ENCODE measurements around the gene ZNF652. TPM values are rescaled to one million over a fixed set of nuclear protein-coding genes. Genes with fewer than 3 reads are reported as not detected.
"Not testable (repeated sequence)": the region's sequence is repeated elsewhere in the genome, so short reads cannot be mapped to it uniquely, and the experiment has no call there.

The ZNF652 gene
- total RNA-seq, 1 experiment from 2014 or later = 18.2 TPM

DNA sequence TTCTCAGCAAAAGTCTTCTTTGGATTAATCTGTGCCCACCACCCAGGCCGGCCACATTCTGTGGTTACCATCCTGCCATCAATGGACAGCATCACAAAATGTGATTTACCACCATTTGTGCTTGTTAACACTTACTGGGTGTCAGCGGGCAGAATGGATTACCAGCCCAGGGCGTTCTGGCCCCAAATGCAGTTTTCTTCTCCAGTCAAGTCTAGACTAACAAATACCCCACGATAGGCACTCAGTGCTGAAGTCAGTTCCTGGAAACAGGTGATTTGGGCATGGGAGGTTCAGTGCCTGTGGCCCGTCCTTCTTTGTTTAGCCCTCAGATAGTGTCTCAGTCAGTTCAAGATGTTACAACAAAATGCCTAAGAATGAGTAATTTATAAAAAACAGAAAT lies 92.7 kb downstream of the ZNF652 start:
- DNase-seq = no peak
- no peak overlapping the region for H3K4me2 ChIP-seq (ENCODE audit: low read length)
- H3K4me1 ChIP-seq (ENCODE audit: insufficient read depth, low read length) = no peaks in the 10 kb centered on the region
- H3K27ac ChIP-seq (ENCODE audit: low read length) = no peak overlapping the region
- H3K4me3 ChIP-seq (ENCODE audit: low read length) = no peak overlapping the region
- no TSS peak for BruUV-seq (replicated peaks)
- TF ChIP-seq, protein P1, sequence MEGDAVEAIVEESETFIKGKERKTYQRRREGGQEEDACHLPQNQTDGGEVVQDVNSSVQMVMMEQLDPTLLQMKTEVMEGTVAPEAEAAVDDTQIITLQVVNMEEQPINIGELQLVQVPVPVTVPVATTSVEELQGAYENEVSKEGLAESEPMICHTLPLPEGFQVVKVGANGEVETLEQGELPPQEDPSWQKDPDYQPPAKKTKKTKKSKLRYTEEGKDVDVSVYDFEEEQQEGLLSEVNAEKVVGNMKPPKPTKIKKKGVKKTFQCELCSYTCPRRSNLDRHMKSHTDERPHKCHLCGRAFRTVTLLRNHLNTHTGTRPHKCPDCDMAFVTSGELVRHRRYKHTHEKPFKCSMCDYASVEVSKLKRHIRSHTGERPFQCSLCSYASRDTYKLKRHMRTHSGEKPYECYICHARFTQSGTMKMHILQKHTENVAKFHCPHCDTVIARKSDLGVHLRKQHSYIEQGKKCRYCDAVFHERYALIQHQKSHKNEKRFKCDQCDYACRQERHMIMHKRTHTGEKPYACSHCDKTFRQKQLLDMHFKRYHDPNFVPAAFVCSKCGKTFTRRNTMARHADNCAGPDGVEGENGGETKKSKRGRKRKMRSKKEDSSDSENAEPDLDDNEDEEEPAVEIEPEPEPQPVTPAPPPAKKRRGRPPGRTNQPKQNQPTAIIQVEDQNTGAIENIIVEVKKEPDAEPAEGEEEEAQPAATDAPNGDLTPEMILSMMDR (conservative IDR thresholded peaks at IDR 0.05; ENCODE audit: low read depth, low read length) = no peak
- H3K27me3 ChIP-seq (ENCODE audit: low read length) = no peaks in the 10 kb centered on the region
- ChIA-PET CTCF (no interaction called here), POLR2A (ENCODE audit: unreplicated experiment) (no interaction called here)
- H3K9me3 ChIP-seq (ENCODE audit: low read length) = no peaks in the 10 kb centered on the region
- no peaks in the 10 kb centered on the region for H3K79me2 ChIP-seq (ENCODE audit: low read length)
- no peaks in the 10 kb centered on the region for H3F3A ChIP-seq (ENCODE audit: low read length, unreplicated experiment)
- H4K20me1 ChIP-seq (ENCODE audit: low read length) = no peaks in the 10 kb centered on the region
- intact Hi-C loops (cut with micrococcal nuclease) = no loop called here
- H3K36me3 ChIP-seq (ENCODE audit: low read depth, low read length) = no peaks in the 10 kb centered on the region
- no peak overlapping the region for H2AFZ ChIP-seq (ENCODE audit: low read length)
- no peaks in the 10 kb centered on the region for H3K9me2 ChIP-seq (replicated peaks; ENCODE audit: low read length)
- H3K9ac ChIP-seq (ENCODE audit: low read length) = no peak overlapping the region
- ATAC-seq = no peak

DNA sequence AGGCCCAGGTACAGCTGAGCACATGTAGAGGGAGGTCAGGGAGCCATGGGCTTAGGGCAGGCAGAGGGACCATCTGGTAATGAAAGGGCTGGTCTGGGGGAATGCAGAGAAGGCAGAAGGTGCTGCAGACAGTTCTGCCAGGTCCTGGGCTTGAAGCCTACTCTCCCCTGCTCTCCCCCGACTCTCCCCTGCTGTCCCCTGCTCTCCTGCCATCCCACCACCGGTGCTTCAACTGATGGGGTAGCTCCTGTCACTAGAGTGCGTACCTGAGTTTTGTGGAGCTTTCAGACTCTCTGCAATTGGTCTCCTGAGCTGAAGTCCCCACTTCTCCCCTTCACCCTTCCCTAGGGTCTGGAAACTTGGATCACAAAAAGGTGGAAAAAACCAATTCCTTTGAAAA lies 94.1 kb downstream of the ZNF652 start:
- H3K4me2 ChIP-seq (ENCODE audit: low read length) = no peak overlapping the region
- ATAC-seq = no peak
- no peaks in the 10 kb centered on the region for H3F3A ChIP-seq (ENCODE audit: low read length, unreplicated experiment)
- no peak overlapping the region for H3K27ac ChIP-seq (ENCODE audit: low read length)
- H3K4me3 ChIP-seq (ENCODE audit: low read length) = no peak overlapping the region
- ChIA-PET CTCF (no interaction called here), POLR2A (ENCODE audit: unreplicated experiment) (no interaction called here)
- H3K9me3 ChIP-seq (ENCODE audit: low read length) = no peaks in the 10 kb centered on the region
- no TSS peak for BruUV-seq (replicated peaks)
- intact Hi-C loops (cut with micrococcal nuclease) = no loop called here
- H3K4me1 ChIP-seq (ENCODE audit: insufficient read depth, low read length) = no peaks in the 10 kb centered on the region
- H2AFZ ChIP-seq (ENCODE audit: low read length) = no peak overlapping the region
- H3K36me3 ChIP-seq (ENCODE audit: low read depth, low read length) = no peaks in the 10 kb centered on the region
- H4K20me1 ChIP-seq (ENCODE audit: low read length) = no peaks in the 10 kb centered on the region
- H3K27me3 ChIP-seq (ENCODE audit: low read length) = no peaks in the 10 kb centered on the region
- no peaks in the 10 kb centered on the region for H3K79me2 ChIP-seq (ENCODE audit: low read length)
- TF ChIP-seq EZH2phosphoT487 (IDR thresholded peaks at IDR 0.05; ENCODE audit: borderline replicate concordance, low read length) (no peak), EZH2 (IDR thresholded peaks at IDR 0.05; ENCODE audit: low read length, unreplicated experiment) (no peak)
- TF ChIP-seq, protein P1 (conservative IDR thresholded peaks at IDR 0.05; ENCODE audit: low read depth, low read length) = no peak
- H3K9me2 ChIP-seq (replicated peaks; ENCODE audit: low read length) = no peaks in the 10 kb centered on the region
- DNase-seq = no peak
- H3K9ac ChIP-seq (ENCODE audit: low read length) = no peak overlapping the region

DNA sequence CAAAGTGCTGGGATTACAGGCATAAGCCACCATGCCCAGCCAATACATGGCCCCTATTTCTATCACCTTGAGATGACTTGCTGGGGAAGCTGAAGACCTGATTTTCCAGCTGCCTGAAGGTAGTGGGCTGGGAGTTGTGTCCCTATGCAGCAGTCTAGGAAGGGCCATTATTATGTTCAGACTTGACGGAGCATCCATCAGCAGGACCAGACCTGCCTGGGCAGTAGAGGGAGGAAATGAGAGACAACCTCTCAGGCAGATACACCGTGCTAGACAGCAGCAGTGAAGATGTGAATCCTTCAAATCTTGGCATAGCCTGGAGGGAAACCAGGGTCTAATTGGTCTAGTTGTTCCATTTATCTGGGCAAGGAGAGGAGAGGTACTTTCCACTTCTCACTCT lies 95.8 kb downstream of the ZNF652 start:
- ATAC-seq (no peak), DNase-seq (no peak)
- H3K36me3 ChIP-seq (ENCODE audit: low read depth, low read length) = no peaks in the 10 kb centered on the region
- no peaks in the 10 kb centered on the region for H3K9me3 ChIP-seq (ENCODE audit: low read length)
- no peaks in the 10 kb centered on the region for H3K9me2 ChIP-seq (replicated peaks; ENCODE audit: low read length)
- H3K4me2 ChIP-seq (ENCODE audit: low read length) = no peak overlapping the region
- no peak overlapping the region for H2AFZ ChIP-seq (ENCODE audit: low read length)
- H3K4me3 ChIP-seq (ENCODE audit: low read length) = no peak overlapping the region
- POLR2A ChIA-PET (ENCODE audit: unreplicated experiment) = no interaction called here
- no peak overlapping the region for H3K27ac ChIP-seq (ENCODE audit: low read length)
- no TSS peak for BruUV-seq (replicated peaks)
- H3K4me1 ChIP-seq (ENCODE audit: insufficient read depth, low read length) = no peaks in the 10 kb centered on the region
- no peaks in the 10 kb centered on the region for H3K79me2 ChIP-seq (ENCODE audit: low read length)
- CTCF ChIA-PET = no interaction called here
- no peak overlapping the region for H3K9ac ChIP-seq (ENCODE audit: low read length)
- H4K20me1 ChIP-seq (ENCODE audit: low read length) = no peaks in the 10 kb centered on the region
- H3K27me3 ChIP-seq (ENCODE audit: low read length) = no peaks in the 10 kb centered on the region
- H3F3A ChIP-seq (ENCODE audit: low read length, unreplicated experiment) = no peaks in the 10 kb centered on the region
- TF ChIP-seq EZH2phosphoT487 (IDR thresholded peaks at IDR 0.05; ENCODE audit: borderline replicate concordance, low read length) = no peak
- no peak for TF ChIP-seq EZH2 (IDR thresholded peaks at IDR 0.05; ENCODE audit: low read length, unreplicated experiment)
- TF ChIP-seq, protein P1 (conservative IDR thresholded peaks at IDR 0.05; ENCODE audit: low read depth, low read length) = no peak
- intact Hi-C loops (cut with micrococcal nuclease) = no loop called here

DNA sequence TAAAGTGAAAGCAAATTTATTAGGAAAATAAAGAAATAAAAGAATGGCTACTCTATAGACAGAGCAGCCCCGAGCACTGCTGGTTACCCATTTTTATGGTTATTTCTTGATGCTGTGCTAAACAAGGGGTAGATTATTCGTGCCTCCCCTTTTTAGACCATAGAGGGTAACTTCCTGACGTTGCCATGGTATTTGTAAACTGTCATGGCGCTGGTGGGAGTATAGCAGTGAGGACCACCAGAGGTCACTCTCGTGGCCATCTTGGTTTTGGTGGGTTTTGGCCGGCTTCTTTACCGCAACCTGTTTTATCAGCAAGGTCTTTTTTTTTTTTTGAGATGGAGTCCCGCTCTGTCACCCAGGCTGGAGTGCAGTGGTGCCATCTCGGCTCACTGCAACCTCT lies 100.5 kb downstream of the ZNF652 start:
- H3K9ac ChIP-seq (ENCODE audit: low read length); ATAC-seq; H3K27me3 ChIP-seq (ENCODE audit: low read length); H3K4me3 ChIP-seq (ENCODE audit: low read length); H3K36me3 ChIP-seq (ENCODE audit: low read depth, low read length); H3K4me2 ChIP-seq (ENCODE audit: low read length); CTCF ChIA-PET; H3K27ac ChIP-seq (ENCODE audit: low read length); H3K9me3 ChIP-seq (ENCODE audit: low read length); H2AFZ ChIP-seq (ENCODE audit: low read length); H3F3A ChIP-seq (ENCODE audit: low read length, unreplicated experiment); H4K20me1 ChIP-seq (ENCODE audit: low read length); intact Hi-C loops (cut with micrococcal nuclease); BruUV-seq (replicated peaks); H3K79me2 ChIP-seq (ENCODE audit: low read length); DNase-seq; H3K9me2 ChIP-seq (replicated peaks; ENCODE audit: low read length): not testable (repeated sequence)
- POLR2A ChIA-PET (ENCODE audit: unreplicated experiment) = interaction anchor here (0.6 kb wide), 1 partner anchor 765 kb away, joined by 3 read pairs; no protein-coding TSS in a partner anchor
- peaks cover 12% of the 10 kb centered on the region for H3K4me1 ChIP-seq (ENCODE audit: insufficient read depth, low read length)
